A549 (cell line): ENCODE measurements around the gene DSTN.
A peak's percentile ranks its signal among the peaks of the same experiment; 100 is the strongest.

Experiments used
- CHD2 ChIP-seq: fragments of 150-350 bp; IDR thresholded peaks from 2 replicates; pipeline ENCODE4 v1.6.1; 2014; ENCODE audit warnings: low read length; ENCODE audit not compliant: partially characterized antibody
- CTCF ChIP-seq: fragments of >200 bp; sonication (Bioruptor Twin); formaldehyde crosslinking; IDR thresholded peaks from 3 replicates; pipeline ENCODE4 v1.5.1; 2016
- ELK1 ChIP-seq: fragments of 150-350 bp; IDR thresholded peaks from 2 replicates; pipeline ENCODE4 v1.6.1; 2014; ENCODE audit warnings: low read depth, mild to moderate bottlenecking, low read length
- EP300 ChIP-seq, 2 experiments: fragments of >200 bp; sonication (Bioruptor Twin); formaldehyde crosslinking; IDR thresholded peaks; 2 replicates in 1 of 2; 3 replicates in 1 of 2; pipeline ENCODE4 v1.6.1; 2016 to 2017
- HDAC2 ChIP-seq: fragments of 200-600 bp; sonication (generic); IDR thresholded peaks from 2 replicates; pipeline ENCODE4 v1.6.1; 2016
- HOXA7 ChIP-seq: fragments of 250-450 bp; sonication (Bioruptor Pico); IDR thresholded peaks from 2 replicates; pipeline ENCODE4 v1.5.0; 2020; ENCODE audit warnings: mild to moderate bottlenecking, moderate library complexity
- MAFK ChIP-seq: fragments of 450-650 bp; IDR thresholded peaks from 2 replicates; pipeline ENCODE4 v1.6.1; 2014; ENCODE audit not compliant: partially characterized antibody
- MAZ ChIP-seq: fragments of 150-350 bp; IDR thresholded peaks from 2 replicates; pipeline ENCODE4 v1.6.1; 2014; ENCODE audit warnings: antibody characterized with exemption, low read depth, low read length, borderline replicate concordance
- POLR2A ChIP-seq: IDR thresholded peaks from 2 replicates; pipeline ENCODE4 v1.6.1; 2012; ENCODE audit warnings: mild to moderate bottlenecking, low read length
- RCOR1 ChIP-seq: fragments of 150-350 bp; IDR thresholded peaks from 2 replicates; pipeline ENCODE4 v1.6.1; 2014; ENCODE audit warnings: antibody characterized with exemption, low read length, low read depth
- ZSCAN20 ChIP-seq: fragments of 250-450 bp; sonication (Bioruptor Pico); IDR thresholded peaks from 2 replicates; pipeline ENCODE4 v1.8.0; 2022; ENCODE audit warnings: mild to moderate bottlenecking, moderate library complexity
- TF ChIP-seq, protein P1 (sequence below): IDR thresholded peaks from 2 replicates; pipeline ENCODE4 v1.6.1; 2012

DNA sequence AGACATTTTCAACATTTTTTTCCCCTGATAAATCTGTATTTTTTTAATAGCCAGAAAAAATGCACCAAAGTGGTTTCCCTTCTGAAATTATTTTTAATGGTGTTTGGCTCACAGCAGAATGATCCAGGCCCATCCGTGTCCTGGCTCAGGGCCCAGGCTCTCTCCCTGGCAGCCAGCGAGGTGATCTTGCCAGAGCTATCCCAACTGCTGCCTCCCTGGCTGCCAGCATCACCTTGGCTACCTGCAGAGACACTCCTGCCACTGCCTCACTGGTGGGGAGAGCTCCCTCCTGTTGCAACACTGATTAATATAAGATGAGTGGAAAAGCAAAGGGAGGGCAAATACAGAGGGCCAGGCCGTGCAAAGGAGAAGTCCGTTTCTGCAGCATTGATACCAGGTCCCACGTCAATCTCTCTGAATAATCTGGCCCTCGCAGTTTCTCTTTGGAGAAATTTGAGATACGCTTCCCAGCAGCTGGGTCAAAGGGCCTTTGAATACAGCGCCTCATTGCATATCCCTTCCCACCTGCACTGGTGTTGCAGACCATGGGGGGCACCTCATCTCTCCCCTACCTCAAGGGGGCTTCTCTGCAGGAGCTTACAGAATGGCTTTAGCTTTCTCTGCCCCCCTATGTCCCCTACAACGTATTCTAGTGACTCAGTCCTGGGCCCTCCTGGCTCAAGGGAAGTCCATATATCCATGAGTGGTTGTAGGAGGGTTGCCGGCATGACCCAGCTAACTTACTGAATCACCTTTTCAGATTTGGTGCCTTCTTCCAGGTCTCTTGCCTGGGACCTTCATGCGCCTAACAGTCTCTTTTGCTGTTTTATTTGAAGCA, 12.8 kb upstream of the DSTN start:
- TF ChIP-seq MAZ (no peak), CTCF (no peak), POLR2A (no peak; the same call in 1 of the 2 replicates), CHD2 (no peak), HOXA7 (no peak), HDAC2 (no peak), EP300 (IDR thresholded peaks at IDR 0.05) (no peak), RCOR1 (no peak), ZSCAN20 (CRISPR knock-in tag) (no peak), MAFK (no peak), ELK1 (no peak)
- TF ChIP-seq, protein P1, sequence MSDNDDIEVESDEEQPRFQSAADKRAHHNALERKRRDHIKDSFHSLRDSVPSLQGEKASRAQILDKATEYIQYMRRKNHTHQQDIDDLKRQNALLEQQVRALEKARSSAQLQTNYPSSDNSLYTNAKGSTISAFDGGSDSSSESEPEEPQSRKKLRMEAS: peak; percentile 10; the same call in 1 of the 2 replicates
